Naive thymus-derived CD4-positive, alpha-beta T cell (primary cell): Measurements from ENCODE around the gene ITGBL1. TPM values are rescaled to one million over a fixed set of nuclear protein-coding genes. Genes with fewer than 3 reads are reported as not detected.

Source experiments
- ATAC-seq: fragments of 150-1000 bp; cut with Tn5 transposase; 2 replicates; pipeline ENCODE4 v1.10.0; 2021; ENCODE audit warnings: mild to moderate bottlenecking, moderate library complexity
- CTCF ChIA-PET: fragments of 350-600 bp; sonication (Branson Sonifier 250); formaldehyde crosslinking; loops from one replicate; lab custom pipeline; 2021; ENCODE audit warnings: antibody characterized with exemption; lab: Charles Lee
- POLR2A ChIA-PET: fragments of 350-600 bp; sonication (Branson Sonifier 250); formaldehyde crosslinking; loops from one replicate; lab custom pipeline; 2021; ENCODE audit warnings: antibody characterized with exemption, inconsistent platforms; lab: Charles Lee
- DNase-seq, 9 donors: peaks; one replicate each; pipeline versions ENCODE4 v3.0.0 to v3.0.0-alpha.2; 2020 to 2022; ENCODE audit warnings: mixed read lengths in 1 of 9
- H3K27ac ChIP-seq: one replicate; pipeline ENCODE4 v1.7.0; 2013; ENCODE audit warnings: mild to moderate bottlenecking, low read depth, low read length, moderate library complexity
- H3K27me3 ChIP-seq, 2 donors: one replicate each; pipeline ENCODE4 v1.7.0; 2013; ENCODE audit warnings: low read length in 2 of 2, mild to moderate bottlenecking in 2 of 2, moderate library complexity in 2 of 2; ENCODE audit not compliant: control insufficient read depth in 2 of 2, insufficient read depth in 2 of 2
- H3K36me3 ChIP-seq, 3 experiments: 1 replicate in 2 of 3; 2 replicates in 1 of 3; pipeline ENCODE4 v1.7.0; 2013; ENCODE audit warnings: low read length in 3 of 3, mild to moderate bottlenecking in 3 of 3, moderate library complexity in 1 of 3; ENCODE audit not compliant: insufficient read depth in 3 of 3, control insufficient read depth in 2 of 3
- H3K4me1 ChIP-seq, 2 donors: one replicate each; pipeline ENCODE4 v1.7.0; 2013; ENCODE audit warnings: low read length in 2 of 2, mild to moderate bottlenecking in 2 of 2, moderate library complexity in 1 of 2; ENCODE audit not compliant: control insufficient read depth in 2 of 2, insufficient read depth in 2 of 2
- H3K4me3 ChIP-seq: 2 replicates; pipeline ENCODE4 v1.7.0; 2013; ENCODE audit warnings: mild to moderate bottlenecking, low read length
- H3K9me3 ChIP-seq, 3 experiments: 1 replicate in 2 of 3; 2 replicates in 1 of 3; pipeline ENCODE4 v1.7.0; 2013; ENCODE audit warnings: low read length in 3 of 3; ENCODE audit not compliant: control insufficient read depth in 2 of 3
- H3K27ac Mint-ChIP-seq, 9 donors: one replicate each; pipeline ENCODE4 v1.8.0; 2020 to 2022; ENCODE audit warnings: mixed read lengths in 9 of 9, mild to moderate bottlenecking in 8 of 9, moderate library complexity in 5 of 9, inconsistent platforms in 2 of 9
- H3K27me3 Mint-ChIP-seq, 5 donors: one replicate each; pipeline ENCODE4 v1.8.0; 2021 to 2022; ENCODE audit warnings: mixed read lengths in 5 of 5, mild to moderate bottlenecking in 1 of 5
- H3K36me3 Mint-ChIP-seq, 5 donors: one replicate each; pipeline ENCODE4 v1.8.0; 2020 to 2022; ENCODE audit warnings: mixed read lengths in 5 of 5, mild to moderate bottlenecking in 3 of 5, inconsistent platforms in 1 of 5
- H3K4me1 Mint-ChIP-seq, 7 donors: one replicate each; pipeline ENCODE4 v1.8.0; 2020 to 2022; ENCODE audit warnings: mixed read lengths in 7 of 7, mild to moderate bottlenecking in 3 of 7, inconsistent platforms in 1 of 7
- H3K4me3 Mint-ChIP-seq, 10 donors: one replicate each; pipeline ENCODE4 v1.8.0; 2020 to 2022; ENCODE audit warnings: mild to moderate bottlenecking in 10 of 10, mixed read lengths in 10 of 10, moderate library complexity in 6 of 10, inconsistent platforms in 2 of 10
- H3K9me3 Mint-ChIP-seq, 11 donors: one replicate each; pipeline ENCODE4 v1.8.0; 2020 to 2022; ENCODE audit warnings: mixed read lengths in 11 of 11, mild to moderate bottlenecking in 4 of 11, inconsistent platforms in 1 of 11, moderate library complexity in 1 of 11
- intact Hi-C, 2 donors: fragments of 100-400 bp; cut with micrococcal nuclease; formaldehyde crosslinking; loops; one replicate each; pipeline ENCODE4 v1.15.1; 2023
- polyA plus RNA-seq, 2 donors: library from polyadenylated mRNA; unstranded; fragments of 300-500 nt; fragmentation: Illumina TruSeq; gene quantifications; one replicate each; pipeline ENCODE4 v1.2.3, GENCODE V29; 2021
- total RNA-seq, 6 experiments: library from RNA in 5 of 6; stranded (reverse) in 5 of 6; gene quantifications; 1 replicate in 5 of 6; 2 replicates in 1 of 6; pipeline ENCODE4 v1.2.3 and lab custom pipeline; 2021 to 2026

ITGBL1 gene, protein sequence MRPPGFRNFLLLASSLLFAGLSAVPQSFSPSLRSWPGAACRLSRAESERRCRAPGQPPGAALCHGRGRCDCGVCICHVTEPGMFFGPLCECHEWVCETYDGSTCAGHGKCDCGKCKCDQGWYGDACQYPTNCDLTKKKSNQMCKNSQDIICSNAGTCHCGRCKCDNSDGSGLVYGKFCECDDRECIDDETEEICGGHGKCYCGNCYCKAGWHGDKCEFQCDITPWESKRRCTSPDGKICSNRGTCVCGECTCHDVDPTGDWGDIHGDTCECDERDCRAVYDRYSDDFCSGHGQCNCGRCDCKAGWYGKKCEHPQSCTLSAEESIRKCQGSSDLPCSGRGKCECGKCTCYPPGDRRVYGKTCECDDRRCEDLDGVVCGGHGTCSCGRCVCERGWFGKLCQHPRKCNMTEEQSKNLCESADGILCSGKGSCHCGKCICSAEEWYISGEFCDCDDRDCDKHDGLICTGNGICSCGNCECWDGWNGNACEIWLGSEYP
- not detected for total RNA-seq
- not detected for polyA plus RNA-seq
- not detected for total RNA-seq (lab: John Stamatoyannopoulos, UW)

DNA sequence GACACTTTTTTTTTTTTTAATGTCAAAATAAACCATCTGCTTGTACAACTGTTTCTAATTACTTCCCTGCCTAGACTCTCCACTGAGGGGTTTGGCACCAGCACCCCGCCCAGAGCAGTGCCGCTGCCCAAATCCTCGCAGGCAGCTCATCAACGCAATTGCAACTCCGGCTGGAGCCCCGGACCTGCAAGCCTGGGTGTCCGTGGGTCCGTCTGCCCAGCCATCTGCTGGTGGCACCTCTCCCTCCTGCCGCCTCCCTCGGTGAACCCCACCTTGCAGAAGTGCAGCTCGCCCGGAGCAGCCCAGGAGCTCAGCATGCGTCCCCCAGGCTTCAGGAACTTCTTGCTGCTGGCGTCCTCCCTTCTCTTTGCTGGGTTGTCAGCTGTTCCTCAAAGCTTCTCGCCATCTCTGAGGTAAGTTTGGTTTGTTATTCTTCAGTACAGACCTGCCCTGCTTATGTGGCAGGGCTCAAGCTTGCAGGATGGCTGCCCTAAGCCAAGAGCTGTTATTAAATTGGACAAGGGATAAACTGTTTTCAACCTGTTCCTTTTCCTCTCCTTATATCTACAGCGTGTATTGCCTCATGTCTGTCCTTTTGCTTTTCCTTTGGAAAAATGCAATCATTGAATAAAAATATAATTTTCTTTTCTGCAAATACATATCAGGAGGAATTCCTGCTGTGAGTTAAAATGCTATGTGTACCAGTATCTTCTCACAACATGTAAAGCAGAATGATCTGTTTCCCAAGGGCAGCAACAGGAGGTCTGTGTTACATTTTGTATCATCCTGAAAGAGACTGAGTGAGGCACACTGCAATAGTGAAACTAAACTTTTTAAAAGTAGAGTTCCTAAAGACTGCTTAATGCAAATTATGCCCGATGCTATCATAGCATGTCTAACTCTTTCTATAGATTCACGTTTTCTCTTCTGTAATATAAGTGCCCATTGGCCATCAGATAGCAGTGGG is at the start of gene ITGBL1:
TSS of gene ITGBL1 (plus strand) at position 157 of the 967 bp plus-strand sequence. CDS start at position 316, 159 bp downstream.
- Mint-ChIP-seq H3K36me3 (no peaks in the 10 kb centered on the region), H3K4me1 (peaks cover 0 to 9% (median 0%) of the 10 kb centered on the region in 7 donors), H3K4me3 (peak within 1 kb of the TSS in 3 of 10 donors; percentile 47 to 62 (median 54)), H3K9me3 (peaks cover 0 to 5% (median 0%) of the 10 kb centered on the region in 11 donors), H3K27me3 (peaks cover 13 to 42% (median 27%) of the 10 kb centered on the region in 5 donors), H3K27ac (no peak within 1 kb of the TSS)
- ChIA-PET CTCF (no interaction called here), POLR2A (no interaction called here)
- DNase-seq, result no peak
- no peak for ATAC-seq
- Histone ChIP-seq H3K27ac (no peak within 1 kb of the TSS), H3K9me3 (no peaks in the 10 kb centered on the region), H3K36me3 (no peaks in the 10 kb centered on the region), H3K4me3 (peak within 1 kb of the TSS; percentile 6), H3K4me1 (no peaks in the 10 kb centered on the region), H3K27me3 (peaks cover 0 to 8% of the 10 kb centered on the region in 2 donors)
- intact Hi-C loops, result no loop called here

- Mint-ChIP-seq H3K4me1 (peaks cover 0 to 2% (median 0%) of the 10 kb centered on the region in 7 donors), H3K4me3 (no peak overlapping the region), H3K36me3 (no peaks in the 10 kb centered on the region), H3K9me3 (peaks cover 0 to 6% (median 0%) of the 10 kb centered on the region in 11 donors), H3K27ac (no peak overlapping the region), H3K27me3 (peaks cover 0 to 36% (median 20%) of the 10 kb centered on the region in 5 donors)
- Histone ChIP-seq H3K36me3 (no peaks in the 10 kb centered on the region), H3K4me3 (no peak overlapping the region), H3K4me1 (no peaks in the 10 kb centered on the region), H3K27me3 (peaks cover 0 to under 1% of the 10 kb centered on the region in 2 donors), H3K27ac (no peak overlapping the region), H3K9me3 (no peaks in the 10 kb centered on the region)
- ChIA-PET CTCF (no interaction called here), POLR2A (no interaction called here)
- no peak for ATAC-seq
- intact Hi-C loops, result no loop called here
- no peak for DNase-seq
These were observed 45.7 kb upstream of the ITGBL1 start for GRCh38 chr13:101406791-101407190.

DNA sequence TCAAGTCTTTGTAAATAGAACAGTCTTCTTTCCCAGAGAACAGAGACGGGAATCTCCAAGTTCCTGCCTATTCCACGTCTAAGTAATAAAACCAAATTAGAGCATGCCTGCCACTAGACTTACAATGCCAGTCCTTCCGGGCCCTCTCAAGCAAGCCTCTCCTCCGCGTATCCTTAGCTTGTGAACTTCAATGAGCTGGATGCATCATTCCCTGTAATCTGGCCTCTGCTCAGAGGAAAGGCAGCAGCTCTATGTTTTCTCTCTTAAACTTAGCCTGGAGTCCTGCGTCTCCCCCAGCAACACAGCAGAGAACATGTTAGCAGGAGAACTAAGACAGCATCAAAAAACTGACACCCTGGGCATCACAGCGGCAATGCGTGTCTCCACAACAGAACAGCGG is 44.3 kb upstream of the ITGBL1 start:
- Mint-ChIP-seq H3K27ac (no peak overlapping the region), H3K36me3 (no peaks in the 10 kb centered on the region), H3K9me3 (peaks cover 0 to 6% (median 0%) of the 10 kb centered on the region in 11 donors), H3K4me1 (no peaks in the 10 kb centered on the region), H3K27me3 (peaks cover 0 to 43% (median 20%) of the 10 kb centered on the region in 5 donors), H3K4me3 (no peak overlapping the region)
- intact Hi-C loops, result no loop called here
- H3K9me3 ChIP-seq, result no peaks in the 10 kb centered on the region
- no peaks in the 10 kb centered on the region for H3K4me1 ChIP-seq
- H3K4me3 ChIP-seq, result no peak overlapping the region
- DNase-seq (no peak), ATAC-seq (no peak)
- POLR2A ChIA-PET, result no interaction called here
- peaks cover 0 to 3% of the 10 kb centered on the region in 2 donors for H3K27me3 ChIP-seq
- no peaks in the 10 kb centered on the region for H3K36me3 ChIP-seq
- H3K27ac ChIP-seq, result no peak overlapping the region
- CTCF ChIA-PET, result no interaction called here

- H3K36me3 ChIP-seq, result no peaks in the 10 kb centered on the region
- Mint-ChIP-seq H3K4me3 (no peak overlapping the region), H3K9me3 (peaks cover 0 to 6% (median 0%) of the 10 kb centered on the region in 11 donors), H3K36me3 (no peaks in the 10 kb centered on the region), H3K27ac (no peak overlapping the region), H3K27me3 (peaks cover 2 to 47% (median 22%) of the 10 kb centered on the region in 5 donors), H3K4me1 (no peaks in the 10 kb centered on the region)
- POLR2A ChIA-PET, result no interaction called here
- no peak overlapping the region for H3K4me3 ChIP-seq
- no peaks in the 10 kb centered on the region for H3K4me1 ChIP-seq
- peaks cover 0 to 3% of the 10 kb centered on the region in 2 donors for H3K27me3 ChIP-seq
- no peak for ATAC-seq
- intact Hi-C loops, result no loop called here
- DNase-seq, result no peak
- H3K9me3 ChIP-seq, result no peaks in the 10 kb centered on the region
- CTCF ChIA-PET, result no interaction called here
- no peak overlapping the region for H3K27ac ChIP-seq
These were observed 43.4 kb upstream of the ITGBL1 start for GRCh38 chr13:101408992-101409656.

- Mint-ChIP-seq H3K27me3 (peaks cover 22 to 57% (median 33%) of the 10 kb centered on the region in 5 donors), H3K4me3 (no peak overlapping the region), H3K27ac (no peak overlapping the region), H3K36me3 (no peaks in the 10 kb centered on the region), H3K9me3 (peaks cover 0 to 5% (median 0%) of the 10 kb centered on the region in 11 donors), H3K4me1 (peaks cover 0 to 11% (median 2%) of the 10 kb centered on the region in 7 donors)
- H3K9me3 ChIP-seq, result no peaks in the 10 kb centered on the region
- CTCF ChIA-PET, result no interaction called here
- no peak for DNase-seq
- no peak overlapping the region for H3K4me3 ChIP-seq
- intact Hi-C loops, result no loop called here
- POLR2A ChIA-PET, result no interaction called here
- no peak overlapping the region for H3K27ac ChIP-seq
- no peaks in the 10 kb centered on the region for H3K4me1 ChIP-seq
- H3K27me3 ChIP-seq, result peaks cover 3 to 5% of the 10 kb centered on the region in 2 donors
- no peaks in the 10 kb centered on the region for H3K36me3 ChIP-seq
- ATAC-seq, result no peak
These were observed 40.4 kb upstream of the ITGBL1 start for GRCh38 chr13:101412076-101412475.
